ENCODE data around the gene ADAM10.

Gene ADAM10

GRCh38 chr15:58616171-58616570 is 133.3 kb downstream of the ADAM10 start:
- DNase-seq (ENCODE audit: low spot score), result no peak
- Histone ChIP-seq H3K27ac (no peak overlapping the region), H3K4me3 (no peak overlapping the region)
- TF ChIP-seq CTCF (IDR thresholded peaks at IDR 0.05), result no peak

- DNase-seq (ENCODE audit: low spot score), result no peak
- TF ChIP-seq CTCF (IDR thresholded peaks at IDR 0.05), result no peak
- H3K27ac ChIP-seq, result no peak overlapping the region
Measured at GRCh38 chr15:58611731-58612676, 137.5 kb downstream of the ADAM10 start.

GRCh38 chr15:58608711-58609110 is 140.8 kb downstream of the ADAM10 start:
- Histone ChIP-seq H3K4me3 (no peak overlapping the region), H3K27ac (no peak overlapping the region)
- no peak for TF ChIP-seq CTCF (IDR thresholded peaks at IDR 0.05)
- no peak for DNase-seq (ENCODE audit: low spot score)

More at GRCh38 chr15:58611731-58612676, 137.5 kb downstream of the ADAM10 start:
- no peak overlapping the region for H3K4me3 ChIP-seq

- no peak for TF ChIP-seq CTCF (IDR thresholded peaks at IDR 0.05)
Measured at GRCh38 chr15:58608129-58608590, 141.3 kb downstream of the ADAM10 start.

GRCh38 chr15:58606577-58607080 is 142.9 kb downstream of the ADAM10 start:
- no peak overlapping the region for H3K27ac ChIP-seq
- no peak for DNase-seq (ENCODE audit: low spot score)
- H3K4me3 ChIP-seq, result no peak overlapping the region
- no peak for TF ChIP-seq CTCF (IDR thresholded peaks at IDR 0.05)

More at GRCh38 chr15:58608129-58608590, 141.3 kb downstream of the ADAM10 start:
- no peak for DNase-seq (ENCODE audit: low spot score)
- Histone ChIP-seq H3K4me3 (no peak overlapping the region), H3K27ac (no peak overlapping the region)

- DNase-seq (ENCODE audit: low spot score), result no peak
- H3K27ac ChIP-seq, result no peak overlapping the region
- no peak overlapping the region for H3K4me3 ChIP-seq
- TF ChIP-seq CTCF (IDR thresholded peaks at IDR 0.05), result no peak
Measured at GRCh38 chr15:58605931-58606530, 143.5 kb downstream of the ADAM10 start.

All from coronary artery (tissue), 2 donors.